ENCODE measurements around the gene PAM.
"Not testable (repeated sequence)": the region's sequence is repeated elsewhere in the genome, so short reads cannot be mapped to it uniquely, and the experiment has no call there.

Gene PAM

GRCh38 chr5:102766295-102767090 lies 11.4 kb downstream of the PAM start:
- H3K4me3 ChIP-seq (replicated peaks; ENCODE audit: low read depth, low read length), result no peak overlapping the region
- TF ChIP-seq, protein P1, sequence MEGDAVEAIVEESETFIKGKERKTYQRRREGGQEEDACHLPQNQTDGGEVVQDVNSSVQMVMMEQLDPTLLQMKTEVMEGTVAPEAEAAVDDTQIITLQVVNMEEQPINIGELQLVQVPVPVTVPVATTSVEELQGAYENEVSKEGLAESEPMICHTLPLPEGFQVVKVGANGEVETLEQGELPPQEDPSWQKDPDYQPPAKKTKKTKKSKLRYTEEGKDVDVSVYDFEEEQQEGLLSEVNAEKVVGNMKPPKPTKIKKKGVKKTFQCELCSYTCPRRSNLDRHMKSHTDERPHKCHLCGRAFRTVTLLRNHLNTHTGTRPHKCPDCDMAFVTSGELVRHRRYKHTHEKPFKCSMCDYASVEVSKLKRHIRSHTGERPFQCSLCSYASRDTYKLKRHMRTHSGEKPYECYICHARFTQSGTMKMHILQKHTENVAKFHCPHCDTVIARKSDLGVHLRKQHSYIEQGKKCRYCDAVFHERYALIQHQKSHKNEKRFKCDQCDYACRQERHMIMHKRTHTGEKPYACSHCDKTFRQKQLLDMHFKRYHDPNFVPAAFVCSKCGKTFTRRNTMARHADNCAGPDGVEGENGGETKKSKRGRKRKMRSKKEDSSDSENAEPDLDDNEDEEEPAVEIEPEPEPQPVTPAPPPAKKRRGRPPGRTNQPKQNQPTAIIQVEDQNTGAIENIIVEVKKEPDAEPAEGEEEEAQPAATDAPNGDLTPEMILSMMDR (IDR thresholded peaks at IDR 0.05; ENCODE audit: low read length, missing control alignments), result no peak
- no peak for DNase-seq (ENCODE audit: low read depth)

DNA sequence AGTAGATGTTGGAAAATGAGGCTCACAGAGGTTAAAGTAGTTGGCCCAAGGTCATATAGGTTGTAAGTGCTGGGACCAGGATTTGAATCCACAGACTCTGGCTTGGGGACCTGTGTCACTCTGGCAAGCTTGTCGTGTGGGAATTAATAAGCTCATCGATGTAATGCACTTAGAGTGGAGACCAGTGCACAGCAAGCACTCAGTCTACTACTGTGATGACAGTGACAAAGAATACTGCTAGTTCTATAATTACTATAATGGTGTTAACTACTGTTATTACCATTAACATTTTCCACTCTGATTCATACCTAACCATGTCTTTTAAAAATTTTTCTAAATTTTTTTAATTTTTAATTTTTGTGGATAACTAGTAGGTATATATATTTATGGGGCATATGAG lies 12.8 kb downstream of the PAM start:
- TF ChIP-seq, protein P1 (IDR thresholded peaks at IDR 0.05; ENCODE audit: low read length, missing control alignments), result no peak
- DNase-seq (ENCODE audit: low read depth), result no peak
- no peak overlapping the region for H3K4me3 ChIP-seq (replicated peaks; ENCODE audit: low read depth, low read length)

- no peak for DNase-seq (ENCODE audit: low read depth)
- TF ChIP-seq, protein P1 (IDR thresholded peaks at IDR 0.05; ENCODE audit: low read length, missing control alignments), result no peak
- no peak overlapping the region for H3K4me3 ChIP-seq (replicated peaks; ENCODE audit: low read depth, low read length)
Measured at GRCh38 chr5:102770803-102771202, 15.7 kb downstream of the PAM start.

- TF ChIP-seq, protein P1 (IDR thresholded peaks at IDR 0.05; ENCODE audit: low read length, missing control alignments), result no peak
- DNase-seq (ENCODE audit: low read depth), result peak; percentile 63
- H3K4me3 ChIP-seq (replicated peaks; ENCODE audit: low read depth, low read length), result no peak overlapping the region
Measured at GRCh38 chr5:102771435-102771834, 16.3 kb downstream of the PAM start.

DNA sequence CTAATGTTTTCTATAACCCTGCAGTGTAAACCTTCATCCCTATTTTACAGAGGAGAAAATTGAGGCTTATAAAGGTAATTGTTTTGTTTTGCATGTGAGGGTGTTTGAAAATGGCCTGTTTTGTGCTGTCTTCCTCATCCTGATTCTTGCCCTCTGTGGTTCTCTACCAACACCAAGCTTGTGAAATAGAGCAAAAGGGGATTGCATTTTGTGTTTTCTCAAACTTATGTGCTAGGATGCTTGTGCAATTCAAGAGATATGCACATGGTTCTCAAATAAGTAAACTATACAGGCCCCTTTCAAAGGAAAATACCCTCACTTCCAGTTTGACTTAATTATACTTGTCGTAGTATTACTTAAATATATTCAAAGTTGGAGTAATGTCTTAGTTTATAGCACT lies 17.2 kb downstream of the PAM start:
- DNase-seq (ENCODE audit: low read depth), result peak; percentile 56
- TF ChIP-seq, protein P1 (IDR thresholded peaks at IDR 0.05; ENCODE audit: low read length, missing control alignments), result no peak
- no peak overlapping the region for H3K4me3 ChIP-seq (replicated peaks; ENCODE audit: low read depth, low read length)

DNA sequence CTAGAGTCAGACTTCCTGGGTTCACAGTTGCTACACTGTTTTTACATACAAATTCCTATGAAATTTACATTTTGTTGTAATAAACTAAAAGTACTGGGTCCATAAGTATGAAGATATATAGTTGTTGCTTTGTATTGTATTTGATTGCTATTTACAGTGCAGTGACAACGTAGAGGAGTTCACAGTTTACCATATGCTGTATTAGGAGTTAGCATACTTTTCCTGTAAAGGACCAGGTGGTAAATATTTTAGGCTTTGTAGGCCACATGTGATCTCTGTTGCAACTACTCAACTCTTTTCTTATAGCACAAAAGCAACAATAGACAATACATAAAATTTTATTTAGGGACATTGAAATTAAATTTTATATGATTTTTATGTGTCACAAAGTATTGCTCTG lies 18.0 kb downstream of the PAM start:
- TF ChIP-seq, protein P1 (IDR thresholded peaks at IDR 0.05; ENCODE audit: low read length, missing control alignments), result no peak
- DNase-seq (ENCODE audit: low read depth), result no peak
- no peak overlapping the region for H3K4me3 ChIP-seq (replicated peaks; ENCODE audit: low read depth, low read length)

GRCh38 chr5:102775756-102776155 lies 20.7 kb downstream of the PAM start:
- H3K4me3 ChIP-seq (replicated peaks; ENCODE audit: low read depth, low read length); DNase-seq (ENCODE audit: low read depth): not testable (repeated sequence)

Measured in fibroblast of pulmonary artery (primary cell).